ENCODE measurements around the gene TPCN2. TPM values are rescaled to one million over a fixed set of nuclear protein-coding genes. Genes with fewer than 3 reads are reported as not detected.

The TPCN2 gene
- total RNA-seq, 1 experiment from 2014 or later = 63.6 TPM

GRCh38 chr11:69165775-69166174 is 117.0 kb downstream of the TPCN2 start:
- H3K27me3 ChIP-seq (replicated peaks; ENCODE audit: control insufficient read depth, insufficient read depth, low read length) = no peaks in the 10 kb centered on the region
- intact Hi-C loops (cut with micrococcal nuclease; ENCODE audit: unreplicated experiment) = no loop called here
- H3K4me1 ChIP-seq = peaks cover 8% of the 10 kb centered on the region; the same call in 1 of the 2 replicates
- Mint-ChIP-seq H3K36me3 (ENCODE audit: insufficient read depth, unreplicated experiment) (no peaks in the 10 kb centered on the region), H3K9me3 (ENCODE audit: unreplicated experiment) (peaks cover 18% of the 10 kb centered on the region), H3K27me3 (ENCODE audit: insufficient read depth, unreplicated experiment) (no peaks in the 10 kb centered on the region), H3K27ac (ENCODE audit: unreplicated experiment) (no peak overlapping the region), H3K4me3 (ENCODE audit: unreplicated experiment) (no peak overlapping the region), H3K4me1 (ENCODE audit: low read depth, unreplicated experiment) (peaks cover 5% of the 10 kb centered on the region)
- no peak overlapping the region for H3K4me3 ChIP-seq (ENCODE audit: low read depth, low read length)
- peaks cover 21% of the 10 kb centered on the region; the same call in 1 of the 2 replicates for H3K9me3 ChIP-seq
- H3K36me3 ChIP-seq (ENCODE audit: control insufficient read depth, insufficient read depth, low read length) = no peaks in the 10 kb centered on the region
- no peak for DNase-seq
- POLR2A ChIA-PET = no interaction called here
- CTCF ChIA-PET = interaction anchor here (1.4 kb wide), 1 partner anchor 34 kb away, joined by 5 read pairs; no protein-coding TSS in a partner anchor
- BruUV-seq (replicated peaks) = no TSS peak
- TF ChIP-seq CTCF (IDR thresholded peaks at IDR 0.05; ENCODE audit: insufficient read depth in 1 of 2, low read depth in 1 of 2, low read length in 1 of 2, severe bottlenecking in 1 of 2, unreplicated experiment in 1 of 2) = no peak

- Histone ChIP-seq H3K4me3 (ENCODE audit: low read depth, low read length) (no peak overlapping the region), H3K4me1 (peaks cover 14% of the 10 kb centered on the region), H3K36me3 (ENCODE audit: control insufficient read depth, insufficient read depth, low read length) (no peaks in the 10 kb centered on the region), H3K27me3 (replicated peaks; ENCODE audit: control insufficient read depth, insufficient read depth, low read length) (no peaks in the 10 kb centered on the region), H3K9me3 (peaks cover 21% of the 10 kb centered on the region; the same call in 1 of the 2 replicates)
- POLR2A ChIA-PET = no interaction called here
- DNase-seq = no peak
- CTCF ChIA-PET = interaction anchor here (1.4 kb wide), 1 partner anchor 35 kb away, joined by 5 read pairs; no protein-coding TSS in a partner anchor
- no TSS peak for BruUV-seq (replicated peaks)
- Mint-ChIP-seq H3K4me1 (ENCODE audit: low read depth, unreplicated experiment) (peaks cover 8% of the 10 kb centered on the region), H3K27me3 (ENCODE audit: insufficient read depth, unreplicated experiment) (no peaks in the 10 kb centered on the region), H3K36me3 (ENCODE audit: insufficient read depth, unreplicated experiment) (no peaks in the 10 kb centered on the region), H3K27ac (ENCODE audit: unreplicated experiment) (no peak overlapping the region), H3K4me3 (ENCODE audit: unreplicated experiment) (no peak overlapping the region), H3K9me3 (ENCODE audit: unreplicated experiment) (peaks cover 18% of the 10 kb centered on the region)
- TF ChIP-seq CTCF (IDR thresholded peaks at IDR 0.05; ENCODE audit: insufficient read depth in 1 of 2, low read depth in 1 of 2, low read length in 1 of 2, severe bottlenecking in 1 of 2, unreplicated experiment in 1 of 2) = no peak
- intact Hi-C loops (cut with micrococcal nuclease; ENCODE audit: unreplicated experiment) = no loop called here
Measured at GRCh38 chr11:69166218-69167115, 117.7 kb downstream of the TPCN2 start.

GRCh38 chr11:69167130-69167915 is 118.6 kb downstream of the TPCN2 start:
- TF ChIP-seq CTCF (IDR thresholded peaks at IDR 0.05; ENCODE audit: insufficient read depth in 1 of 2, low read depth in 1 of 2, low read length in 1 of 2, severe bottlenecking in 1 of 2, unreplicated experiment in 1 of 2) = no peak
- Histone ChIP-seq H3K9me3 (peaks cover 21% of the 10 kb centered on the region; the same call in 1 of the 2 replicates), H3K4me1 (peaks cover 16% of the 10 kb centered on the region), H3K36me3 (ENCODE audit: control insufficient read depth, insufficient read depth, low read length) (no peaks in the 10 kb centered on the region), H3K4me3 (ENCODE audit: low read depth, low read length) (no peak overlapping the region), H3K27me3 (replicated peaks; ENCODE audit: control insufficient read depth, insufficient read depth, low read length) (no peaks in the 10 kb centered on the region)
- no peak overlapping the region for H3K4me3 Mint-ChIP-seq (ENCODE audit: unreplicated experiment)
- DNase-seq = no peak
- intact Hi-C loops (cut with micrococcal nuclease; ENCODE audit: unreplicated experiment) = no loop called here
- H3K36me3 Mint-ChIP-seq (ENCODE audit: insufficient read depth, unreplicated experiment) = no peaks in the 10 kb centered on the region
- H3K4me1 Mint-ChIP-seq (ENCODE audit: low read depth, unreplicated experiment) = peaks cover 8% of the 10 kb centered on the region
- H3K27me3 Mint-ChIP-seq (ENCODE audit: insufficient read depth, unreplicated experiment) = no peaks in the 10 kb centered on the region
- H3K27ac Mint-ChIP-seq (ENCODE audit: unreplicated experiment) = no peak overlapping the region
- CTCF ChIA-PET = interaction anchor here (1.4 kb wide), 1 partner anchor 36 kb away, joined by 5 read pairs; no protein-coding TSS in a partner anchor
- no TSS peak for BruUV-seq (replicated peaks)
- peaks cover 18% of the 10 kb centered on the region for H3K9me3 Mint-ChIP-seq (ENCODE audit: unreplicated experiment)
- POLR2A ChIA-PET = no interaction called here

All from Caco-2 (cell line).